H9 (cell line): ENCODE results near the gene CALY. TPM values are rescaled to one million over a fixed set of nuclear protein-coding genes. Genes with fewer than 3 reads are reported as not detected.
A peak's percentile ranks its signal among the peaks of the same experiment; 100 is the strongest.

ENCODE experiments used
- DNase-seq: peaks from one replicate; pipeline ENCODE4 v3.0.0-alpha.2; 2017
- H2AFZ ChIP-seq: one replicate; pipeline ENCODE4 v1.6.1; 2013; ENCODE audit warnings: mild to moderate bottlenecking, low read length, control low read depth, moderate library complexity
- H2AK5ac ChIP-seq: 2 replicates; pipeline ENCODE4 v1.6.1; 2013; ENCODE audit warnings: low read length, control low read depth, mixed read lengths; ENCODE audit not compliant: insufficient read length
- H2BK120ac ChIP-seq: one replicate; pipeline ENCODE4 v1.6.1; 2013; ENCODE audit warnings: low read depth, mild to moderate bottlenecking, low read length, control low read depth, inconsistent platforms; ENCODE audit not compliant: poor library complexity, severe bottlenecking
- H2BK12ac ChIP-seq: 2 replicates; pipeline ENCODE4 v1.6.1; 2013; ENCODE audit warnings: low read length, control low read depth, mixed read lengths, low read depth; ENCODE audit not compliant: insufficient read length
- H2BK15ac ChIP-seq: 2 replicates; pipeline ENCODE4 v1.6.1; 2013; ENCODE audit warnings: low read depth, low read length, control low read depth
- H2BK20ac ChIP-seq: one replicate; pipeline ENCODE4 v1.6.1; 2013; ENCODE audit warnings: low read depth, mild to moderate bottlenecking, low read length, control low read depth, inconsistent platforms; ENCODE audit not compliant: poor library complexity, severe bottlenecking
- H2BK5ac ChIP-seq: 2 replicates; pipeline ENCODE4 v1.6.1; 2013; ENCODE audit warnings: low read length, control low read depth, mixed read lengths; ENCODE audit not compliant: insufficient read length
- H3K14ac ChIP-seq: 2 replicates; pipeline ENCODE4 v1.6.1; 2013; ENCODE audit warnings: low read length, control low read depth; ENCODE audit not compliant: insufficient read depth
- H3K18ac ChIP-seq: 2 replicates; pipeline ENCODE4 v1.6.1; 2013; ENCODE audit warnings: low read depth, mild to moderate bottlenecking, mixed read lengths, low read length, control low read depth; ENCODE audit not compliant: insufficient read length
- H3K23ac ChIP-seq: 2 replicates; pipeline ENCODE4 v1.6.1; 2013; ENCODE audit warnings: low read length, control low read depth, mixed read lengths, low read depth; ENCODE audit not compliant: insufficient read length
- H3K23me2 ChIP-seq: 2 replicates; pipeline ENCODE4 v1.6.1; 2013; ENCODE audit warnings: low read depth, mild to moderate bottlenecking, mixed read lengths, low read length, control low read depth; ENCODE audit not compliant: insufficient read length, poor library complexity, severe bottlenecking
- H3K27ac ChIP-seq: 2 replicates; pipeline ENCODE4 v1.5.1; 2013; ENCODE audit warnings: low read length, control low read depth, mixed read lengths, low read depth; ENCODE audit not compliant: insufficient read length
- H3K27me3 ChIP-seq: 2 replicates; pipeline ENCODE4 v1.6.1; 2013; ENCODE audit warnings: low read length, control low read depth, inconsistent platforms; ENCODE audit not compliant: insufficient read depth
- H3K4ac ChIP-seq: 2 replicates; pipeline ENCODE4 v1.6.1; 2013; ENCODE audit warnings: low read depth, mild to moderate bottlenecking, control low read depth, inconsistent platforms, low read length, moderate library complexity
- H3K4me1 ChIP-seq: 2 replicates; pipeline ENCODE4 v1.6.1; 2013; ENCODE audit warnings: low read length, control low read depth, inconsistent platforms; ENCODE audit not compliant: insufficient read depth
- H3K4me2 ChIP-seq: 2 replicates; pipeline ENCODE4 v1.6.1; 2013; ENCODE audit warnings: low read length, control low read depth, mixed read lengths; ENCODE audit not compliant: insufficient read length, insufficient read depth
- H3K56ac ChIP-seq: 2 replicates; pipeline ENCODE4 v1.6.1; 2013; ENCODE audit warnings: low read depth, mild to moderate bottlenecking, mixed read lengths, low read length, control low read depth; ENCODE audit not compliant: insufficient read length
- H3K79me1 ChIP-seq: 2 replicates; pipeline ENCODE4 v1.6.1; 2013; ENCODE audit warnings: low read depth, mild to moderate bottlenecking, moderate library complexity, low read length, control low read depth, inconsistent platforms; ENCODE audit not compliant: insufficient read depth, poor library complexity, severe bottlenecking
- H3K79me2 ChIP-seq: 2 replicates; pipeline ENCODE4 v1.6.1; 2013; ENCODE audit warnings: low read length, control low read depth, inconsistent platforms; ENCODE audit not compliant: insufficient read depth
- H3K9ac ChIP-seq: 2 replicates; pipeline ENCODE4 v1.6.1; 2013; ENCODE audit warnings: low read length, control low read depth, mixed read lengths; ENCODE audit not compliant: insufficient read length; ENCODE audit errors: extremely low read depth
- H3K9me3 ChIP-seq: one replicate; pipeline ENCODE4 v1.6.1; 2013; ENCODE audit warnings: low read depth, low read length, inconsistent platforms; ENCODE audit not compliant: control insufficient read depth
- H3T11ph ChIP-seq: one replicate; pipeline ENCODE4 v1.6.1; 2013; ENCODE audit warnings: mild to moderate bottlenecking, low read length, control low read depth, inconsistent platforms
- H4K20me1 ChIP-seq: one replicate; pipeline ENCODE4 v1.6.1; 2013; ENCODE audit not compliant: control insufficient read depth, insufficient read length, insufficient read depth
- H4K5ac ChIP-seq: 2 replicates; pipeline ENCODE4 v1.6.1; 2013; ENCODE audit warnings: low read depth, mild to moderate bottlenecking, mixed read lengths, low read length, control low read depth; ENCODE audit not compliant: insufficient read length
- H4K8ac ChIP-seq: replicated peaks from 2 replicates; pipeline ENCODE4 v1.6.1; 2013; ENCODE audit warnings: low read length, control low read depth, mixed read lengths, low read depth; ENCODE audit not compliant: insufficient read length
- H4K91ac ChIP-seq: 2 replicates; pipeline ENCODE4 v1.6.1; 2013; ENCODE audit warnings: low read depth, mild to moderate bottlenecking, moderate library complexity, mixed read lengths, low read length, control low read depth; ENCODE audit not compliant: insufficient read length
- H3K27ac Mint-ChIP-seq, 3 experiments: 2 replicates in 2 of 3; 3 replicates in 1 of 3; pipeline ENCODE4 v1.8.0; 2020 to 2021; ENCODE audit warnings: mixed read lengths in 3 of 3, mild to moderate bottlenecking in 1 of 3, moderate library complexity in 1 of 3
- H3K27me3 Mint-ChIP-seq: 2 replicates; pipeline ENCODE4 v1.8.0; 2021; ENCODE audit warnings: low read depth, mild to moderate bottlenecking, moderate library complexity, mixed read lengths
- H3K36me3 Mint-ChIP-seq, 3 experiments: 2 replicates in 2 of 3; 3 replicates in 1 of 3; pipeline ENCODE4 v1.8.0; 2020 to 2021; ENCODE audit warnings: low read depth in 3 of 3, mixed read lengths in 3 of 3; ENCODE audit not compliant: insufficient read depth in 1 of 3
- H3K4me1 Mint-ChIP-seq, 2 experiments: 2 replicates each; pipeline ENCODE4 v1.8.0; 2020; ENCODE audit warnings: mixed read lengths in 2 of 2
- H3K4me3 Mint-ChIP-seq, 2 experiments: 2 replicates in 1 of 2; 3 replicates in 1 of 2; pipeline ENCODE4 v1.8.0; 2020 to 2021; ENCODE audit warnings: mild to moderate bottlenecking in 2 of 2, mixed read lengths in 2 of 2, moderate library complexity in 1 of 2
- H3K9me3 Mint-ChIP-seq, 2 experiments: 2 replicates in 1 of 2; 3 replicates in 1 of 2; pipeline ENCODE4 v1.8.0; 2020; ENCODE audit warnings: mild to moderate bottlenecking in 2 of 2, mixed read lengths in 2 of 2, moderate library complexity in 1 of 2
- WGBS: extraction: QIAGEN DNeasy Blood & Tissue Kit; methylation state at CpG from one replicate; pipeline ENCODE4 v1.1.7; 2013; ENCODE audit warnings: missing lambda C conversion rate, low lambda C conversion rate, mixed read lengths; ENCODE audit not compliant: insufficient read length; ENCODE audit errors: extremely low coverage; 5-methylcytosine and 5-hydroxymethylcytosine counted together
- total RNA-seq: library from RNA; stranded (reverse); gene quantifications from 2 replicates; pipeline ENCODE4 v1.2.1, GENCODE V29; 2021
- TF ChIP-seq, protein P1 (sequence below): fragments of 200-600 bp; sonication (generic); conservative IDR thresholded peaks from 3 replicates; pipeline ENCODE4 v1.8.0; 2021; ENCODE audit warnings: antibody characterized with exemption, mild to moderate bottlenecking

CALY gene
- total RNA-seq, 1 experiment from 2014 or later = 2.9 TPM

GRCh38 chr10:133357285-133358161 lies 20.8 kb upstream of the CALY start, which contains the start of gene FUOM:
FUOM (minus strand) TSS chr10:133358019; CDS start chr10:133358007, 12 bp downstream.
- no peak within 1 kb of the TSS for H3K56ac ChIP-seq
- H4K91ac ChIP-seq = no peak within 1 kb of the TSS
- no peak within 1 kb of the TSS for H2AK5ac ChIP-seq
- H3K9ac ChIP-seq = peak within 1 kb of the TSS; percentile 53
- H2BK5ac ChIP-seq = no peak within 1 kb of the TSS
- WGBS = no CpG with 5 or more reads among the region's 83 CpGs
- H4K20me1 ChIP-seq = no peaks in the 10 kb centered on the region
- H2BK120ac ChIP-seq = no peak within 1 kb of the TSS
- H3K27me3 ChIP-seq = no peaks in the 10 kb centered on the region; the same call in 1 of the 2 replicates
- no peaks in the 10 kb centered on the region for H3K9me3 ChIP-seq
- no peaks in the 10 kb centered on the region for H3K4me1 ChIP-seq
- no peaks in the 10 kb centered on the region for H3K9me3 Mint-ChIP-seq
- no peak within 1 kb of the TSS for H2AFZ ChIP-seq
- H3K14ac ChIP-seq = peak within 1 kb of the TSS; percentile 89; the same call in 1 of the 2 replicates
- H3K4me2 ChIP-seq = peak within 1 kb of the TSS; percentile 35
- H3T11ph ChIP-seq = no peak within 1 kb of the TSS
- TF ChIP-seq, protein P1, sequence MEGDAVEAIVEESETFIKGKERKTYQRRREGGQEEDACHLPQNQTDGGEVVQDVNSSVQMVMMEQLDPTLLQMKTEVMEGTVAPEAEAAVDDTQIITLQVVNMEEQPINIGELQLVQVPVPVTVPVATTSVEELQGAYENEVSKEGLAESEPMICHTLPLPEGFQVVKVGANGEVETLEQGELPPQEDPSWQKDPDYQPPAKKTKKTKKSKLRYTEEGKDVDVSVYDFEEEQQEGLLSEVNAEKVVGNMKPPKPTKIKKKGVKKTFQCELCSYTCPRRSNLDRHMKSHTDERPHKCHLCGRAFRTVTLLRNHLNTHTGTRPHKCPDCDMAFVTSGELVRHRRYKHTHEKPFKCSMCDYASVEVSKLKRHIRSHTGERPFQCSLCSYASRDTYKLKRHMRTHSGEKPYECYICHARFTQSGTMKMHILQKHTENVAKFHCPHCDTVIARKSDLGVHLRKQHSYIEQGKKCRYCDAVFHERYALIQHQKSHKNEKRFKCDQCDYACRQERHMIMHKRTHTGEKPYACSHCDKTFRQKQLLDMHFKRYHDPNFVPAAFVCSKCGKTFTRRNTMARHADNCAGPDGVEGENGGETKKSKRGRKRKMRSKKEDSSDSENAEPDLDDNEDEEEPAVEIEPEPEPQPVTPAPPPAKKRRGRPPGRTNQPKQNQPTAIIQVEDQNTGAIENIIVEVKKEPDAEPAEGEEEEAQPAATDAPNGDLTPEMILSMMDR = no peak
- H3K23ac ChIP-seq = no peak within 1 kb of the TSS
- no peak within 1 kb of the TSS for H4K8ac ChIP-seq
- no peak within 1 kb of the TSS for H2BK12ac ChIP-seq
- no peaks in the 10 kb centered on the region for H3K23me2 ChIP-seq
- no peaks in the 10 kb centered on the region for H3K79me1 ChIP-seq
- peaks cover 0 to 2% of the 10 kb centered on the region in 2 experiments; a peak in 1 of 4 replicates for H3K4me1 Mint-ChIP-seq
- no peak within 1 kb of the TSS for H3K27ac ChIP-seq
- H3K27ac Mint-ChIP-seq = no peak within 1 kb of the TSS; a peak in 1 of 7 replicates
- peak; percentile 93 for DNase-seq
- H3K4me3 Mint-ChIP-seq = peak within 1 kb of the TSS; percentile 75 to 83
- no peak within 1 kb of the TSS for H4K5ac ChIP-seq
- H3K27me3 Mint-ChIP-seq = peaks cover 24% of the 10 kb centered on the region
- no peak within 1 kb of the TSS for H2BK20ac ChIP-seq
- no peak within 1 kb of the TSS for H3K4ac ChIP-seq
- H3K36me3 Mint-ChIP-seq = peaks cover 12 to 15% (median 13%) of the 10 kb centered on the region in 3 experiments; a peak in 6 of 7 replicates
- no peak within 1 kb of the TSS for H2BK15ac ChIP-seq
- peak within 1 kb of the TSS; percentile 77 for H3K18ac ChIP-seq
- H3K79me2 ChIP-seq = no peaks in the 10 kb centered on the region
